Duodenal mucosa (tissue), 2 donors: ENCODE results near the gene RERE.
A peak's percentile ranks its signal among the peaks of the same experiment; 100 is the strongest.
"Not testable (repeated sequence)": the region's sequence is repeated elsewhere in the genome, so short reads cannot be mapped to it uniquely, and the experiment has no call there.

Experiments used
- H3K27ac ChIP-seq: one replicate; pipeline ENCODE4 v1.7.0; 2013; ENCODE audit warnings: low read depth, low read length
- H3K27me3 ChIP-seq, 2 donors: one replicate each; pipeline ENCODE4 v1.7.0; 2013; ENCODE audit warnings: low read length in 2 of 2, control low read depth in 1 of 2; ENCODE audit not compliant: insufficient read depth in 2 of 2, control insufficient read depth in 1 of 2
- H3K36me3 ChIP-seq, 2 donors: one replicate each; pipeline ENCODE4 v1.7.0; 2013; ENCODE audit warnings: low read length in 2 of 2, control low read depth in 1 of 2; ENCODE audit not compliant: insufficient read depth in 2 of 2, control insufficient read depth in 1 of 2
- H3K4me1 ChIP-seq, 2 donors: one replicate each; pipeline ENCODE4 v1.7.0; 2013; ENCODE audit warnings: low read length in 2 of 2, control low read depth in 1 of 2; ENCODE audit not compliant: insufficient read depth in 2 of 2, control insufficient read depth in 1 of 2
- H3K4me3 ChIP-seq, 2 donors: one replicate each; pipeline ENCODE4 v1.7.0; 2013; ENCODE audit warnings: low read length in 2 of 2, low read depth in 1 of 2
- H3K9ac ChIP-seq, 2 donors: one replicate each; pipeline ENCODE4 v1.7.0; 2013; ENCODE audit warnings: low read length in 2 of 2, low read depth in 1 of 2
- H3K9me3 ChIP-seq, 2 donors: one replicate each; pipeline ENCODE4 v1.7.0; 2013; ENCODE audit warnings: low read length in 2 of 2, control low read depth in 1 of 2; ENCODE audit not compliant: control insufficient read depth in 1 of 2

The RERE gene

GRCh38 chr1:8602471-8603219 is 214.8 kb downstream of the RERE start:
- Histone ChIP-seq H3K27me3 (no peaks in the 10 kb centered on the region), H3K4me1 (peaks cover 10 to 21% of the 10 kb centered on the region in 2 donors), H3K27ac (no peak overlapping the region), H3K9me3 (no peaks in the 10 kb centered on the region), H3K9ac (no peak overlapping the region), H3K4me3 (no peak overlapping the region), H3K36me3 (peaks cover 0 to 3% of the 10 kb centered on the region in 2 donors)

- Histone ChIP-seq H3K36me3 (peaks cover 0 to 3% of the 10 kb centered on the region in 2 donors), H3K4me3 (no peak overlapping the region), H3K4me1 (peaks cover 10 to 21% of the 10 kb centered on the region in 2 donors), H3K27ac (no peak overlapping the region), H3K9me3 (no peaks in the 10 kb centered on the region), H3K27me3 (no peaks in the 10 kb centered on the region), H3K9ac (no peak overlapping the region)
These were observed 217.1 kb downstream of the RERE start for GRCh38 chr1:8600336-8600735.

GRCh38 chr1:8599646-8600212 is 217.7 kb downstream of the RERE start:
- Histone ChIP-seq H3K27ac (no peak overlapping the region), H3K27me3 (no peaks in the 10 kb centered on the region), H3K4me1 (peaks cover 10 to 21% of the 10 kb centered on the region in 2 donors), H3K9me3 (no peaks in the 10 kb centered on the region), H3K4me3 (no peak overlapping the region), H3K9ac (no peak overlapping the region), H3K36me3 (peaks cover 0 to 3% of the 10 kb centered on the region in 2 donors)

- Histone ChIP-seq H3K9ac (no peak overlapping the region), H3K27ac (no peak overlapping the region), H3K4me1 (peaks cover 10 to 21% of the 10 kb centered on the region in 2 donors), H3K27me3 (no peaks in the 10 kb centered on the region), H3K9me3 (no peaks in the 10 kb centered on the region), H3K4me3 (no peak overlapping the region), H3K36me3 (peaks cover 0 to 3% of the 10 kb centered on the region in 2 donors)
These were observed 218.7 kb downstream of the RERE start for GRCh38 chr1:8598783-8599182.

GRCh38 chr1:8598060-8598724 is 219.2 kb downstream of the RERE start:
- Histone ChIP-seq H3K9ac (no peak overlapping the region), H3K4me1 (peaks cover 7 to 21% of the 10 kb centered on the region in 2 donors), H3K4me3 (peak overlapping the region in 1 of 2 donors; percentile 30), H3K27ac (no peak overlapping the region), H3K27me3 (no peaks in the 10 kb centered on the region), H3K9me3 (no peaks in the 10 kb centered on the region), H3K36me3 (peaks cover 0 to 3% of the 10 kb centered on the region in 2 donors)

- H3K4me3 ChIP-seq, result no peak overlapping the region
- peaks cover 3 to 21% of the 10 kb centered on the region in 2 donors for H3K4me1 ChIP-seq
- no peak overlapping the region for H3K9ac ChIP-seq
- H3K9me3 ChIP-seq, result no peaks in the 10 kb centered on the region
- peaks cover 0 to 3% of the 10 kb centered on the region in 2 donors for H3K36me3 ChIP-seq
- H3K27ac ChIP-seq, result no peak overlapping the region
- no peaks in the 10 kb centered on the region for H3K27me3 ChIP-seq
These were observed 220.0 kb downstream of the RERE start for GRCh38 chr1:8597455-8597854.

- H3K4me3 ChIP-seq, result no peak overlapping the region
- H3K36me3 ChIP-seq, result no peaks in the 10 kb centered on the region
- H3K4me1 ChIP-seq, result peaks cover 3 to 23% of the 10 kb centered on the region in 2 donors
- H3K27ac ChIP-seq, result no peak overlapping the region
- H3K9ac ChIP-seq, result no peak overlapping the region
- H3K9me3 ChIP-seq, result no peaks in the 10 kb centered on the region
- H3K27me3 ChIP-seq, result no peaks in the 10 kb centered on the region
These were observed 221.5 kb downstream of the RERE start for GRCh38 chr1:8595941-8596340.

- no peak overlapping the region for H3K9ac ChIP-seq
- peaks cover 3 to 29% of the 10 kb centered on the region in 2 donors for H3K4me1 ChIP-seq
These were observed 222.1 kb downstream of the RERE start for GRCh38 chr1:8595332-8595731.

GRCh38 chr1:8593292-8593691 is 224.1 kb downstream of the RERE start:
- not testable (repeated sequence) for H3K36me3 ChIP-seq, H3K9me3 ChIP-seq, H3K27ac ChIP-seq, H3K27me3 ChIP-seq, H3K4me3 ChIP-seq, H3K9ac ChIP-seq
- H3K4me1 ChIP-seq, result peaks cover 0 to 14% of the 10 kb centered on the region in 2 donors

More at GRCh38 chr1:8595332-8595731, 222.1 kb downstream of the RERE start:
- no peaks in the 10 kb centered on the region for H3K27me3 ChIP-seq
- H3K4me3 ChIP-seq, result no peak overlapping the region
- no peaks in the 10 kb centered on the region for H3K36me3 ChIP-seq
- no peaks in the 10 kb centered on the region for H3K9me3 ChIP-seq
- no peak overlapping the region for H3K27ac ChIP-seq

- no peaks in the 10 kb centered on the region for H3K27me3 ChIP-seq
- H3K27ac ChIP-seq, result no peak overlapping the region
- H3K4me1 ChIP-seq, result peaks cover 0 to 9% of the 10 kb centered on the region in 2 donors
- H3K9ac ChIP-seq, result no peak overlapping the region
- no peaks in the 10 kb centered on the region for H3K9me3 ChIP-seq
- H3K4me3 ChIP-seq, result no peak overlapping the region
- H3K36me3 ChIP-seq, result no peaks in the 10 kb centered on the region
These were observed 225.9 kb downstream of the RERE start for GRCh38 chr1:8591569-8591968.
